HG02840 (cell line): ENCODE results near the gene RFESD.

Source experiments
- ATAC-seq: cut with Tn5 transposase; IDR thresholded peaks from one replicate; pipeline ENCODE4 v1.9.1; 2021; ENCODE audit warnings: mild to moderate bottlenecking, moderate library complexity, moderate number of reproducible peaks; ENCODE audit not compliant: unreplicated experiment, low FRiP score

RFESD gene

DNA sequence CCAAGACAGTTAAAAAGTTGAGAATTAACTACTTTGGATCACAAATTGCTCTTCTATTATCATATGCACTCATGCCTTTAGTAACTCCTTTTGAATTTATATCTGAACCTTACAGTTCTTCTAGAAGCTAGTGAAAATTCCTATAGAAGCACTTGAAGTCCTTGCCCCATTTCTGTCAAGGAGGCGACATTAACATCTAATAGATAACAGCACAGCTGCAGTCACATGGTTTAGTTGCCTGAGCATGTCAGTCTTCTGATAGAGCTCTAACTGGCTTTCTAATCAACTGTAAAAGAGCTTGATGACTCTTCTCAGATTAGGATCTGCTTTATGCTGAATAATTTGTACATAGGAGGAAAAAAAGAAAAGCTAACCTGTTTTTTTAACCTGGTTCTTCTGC, 9.0 kb downstream of the RFESD start:
- no peak for ATAC-seq

DNA sequence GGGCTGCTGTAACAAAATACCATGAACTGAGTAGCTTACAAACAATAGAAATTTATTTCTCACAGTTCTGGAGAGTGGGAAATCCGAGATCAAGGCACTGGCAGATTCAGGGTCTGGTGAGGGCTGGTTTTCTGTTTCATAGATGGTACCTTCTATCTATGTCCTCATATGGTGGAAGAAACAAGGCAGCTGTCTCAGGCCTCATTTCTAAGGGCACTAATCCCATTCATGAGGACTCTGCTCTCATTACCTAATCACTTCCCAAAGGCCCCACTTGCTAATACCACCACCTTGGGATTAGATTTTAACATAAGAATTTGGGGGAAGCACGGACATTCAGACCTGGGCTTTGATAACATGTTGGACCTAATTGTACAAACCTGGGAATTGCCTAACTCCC, 13.5 kb downstream of the RFESD start:
- ATAC-seq = no peak

DNA sequence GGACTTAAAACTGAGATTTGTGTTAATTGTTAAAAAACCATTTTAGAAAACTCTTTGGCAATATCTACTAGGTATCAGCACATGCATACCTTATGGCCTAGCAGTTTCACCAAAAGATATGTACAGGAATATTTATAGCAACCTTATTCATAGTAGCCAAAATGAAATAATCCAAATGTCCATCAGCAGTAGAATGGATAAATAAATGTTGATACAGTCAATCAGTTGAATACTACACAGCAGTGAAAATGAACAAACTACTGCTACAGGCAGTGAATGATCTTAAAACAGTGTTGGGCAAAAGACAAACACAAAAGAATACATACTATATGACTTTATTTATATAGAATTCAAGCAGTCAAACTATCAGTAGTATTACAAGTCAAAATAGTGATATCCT, 16.4 kb downstream of the RFESD start:
- no peak for ATAC-seq

DNA sequence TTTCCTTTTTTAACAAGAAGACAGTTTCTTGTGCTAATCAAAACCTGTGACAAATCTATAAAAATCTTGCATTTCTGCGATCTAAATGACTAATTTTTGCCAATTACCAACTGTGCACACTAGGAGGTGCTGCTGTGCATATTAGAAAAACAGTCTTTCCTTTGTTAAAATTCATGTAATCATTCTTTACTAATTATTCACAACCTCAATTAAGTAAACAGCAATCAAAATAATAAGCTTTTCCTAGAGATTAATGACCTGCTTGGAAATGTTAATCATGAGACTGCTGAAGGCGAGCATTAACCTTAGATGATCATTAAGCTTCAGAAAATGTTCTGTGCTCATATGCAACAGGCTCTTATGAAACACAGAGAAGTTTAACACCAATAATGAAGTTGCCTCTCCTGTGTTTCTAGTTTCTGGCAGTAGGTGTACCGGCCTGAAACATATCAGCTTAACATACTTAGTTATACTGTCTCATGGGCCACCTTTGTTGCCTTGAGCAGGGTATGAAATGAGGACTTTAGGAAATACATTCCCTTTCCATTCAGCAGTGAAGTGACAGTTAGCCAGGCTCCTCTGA, 17.7 kb downstream of the RFESD start:
- ATAC-seq = no peak

DNA sequence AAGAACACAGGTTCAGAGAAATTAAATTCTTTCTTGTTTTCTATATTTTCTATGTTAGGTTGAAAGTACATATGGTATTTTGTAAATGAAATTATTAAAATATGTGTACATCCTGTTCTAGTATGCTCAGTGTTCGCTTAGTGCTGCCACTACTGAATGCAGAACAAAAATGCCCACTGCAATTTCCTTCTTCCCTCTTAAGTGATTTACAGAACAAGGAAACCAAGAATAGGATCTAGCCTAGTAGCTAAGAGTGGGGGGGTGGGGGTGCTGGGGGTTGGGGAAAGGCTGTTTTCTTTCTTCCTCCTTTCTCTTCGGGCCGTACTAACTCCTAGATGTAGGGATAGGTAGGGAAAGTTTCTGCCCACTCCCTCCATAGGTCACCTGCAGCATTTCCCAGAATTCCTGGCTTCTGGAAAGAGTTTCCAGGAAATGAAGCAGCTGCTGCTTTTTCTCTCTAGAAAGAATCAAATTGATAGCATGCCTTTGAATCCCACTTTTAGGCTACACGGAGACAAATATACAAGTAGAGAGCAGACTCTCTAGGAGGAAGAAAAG, 20.6 kb downstream of the RFESD start:
- no peak for ATAC-seq

DNA sequence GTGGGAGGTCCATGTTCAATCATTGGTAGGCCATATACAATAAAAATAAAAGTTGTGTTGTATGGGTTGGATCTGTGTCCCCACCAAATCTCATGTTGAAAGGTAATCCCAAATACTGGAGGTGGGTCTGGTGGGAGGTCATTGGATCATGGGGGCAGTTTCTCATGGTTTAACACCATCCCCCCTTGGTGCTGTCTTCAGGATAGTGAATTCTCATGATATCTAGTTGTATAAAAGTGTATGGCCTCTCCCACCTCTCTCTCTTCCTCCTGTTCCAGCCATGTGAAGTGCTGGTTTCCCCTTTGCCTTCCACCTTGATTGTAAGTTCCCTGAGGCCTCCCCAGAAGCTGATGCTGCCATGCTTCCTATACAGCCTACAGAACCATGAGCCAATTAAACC, 21.1 kb downstream of the RFESD start:
- no peak for ATAC-seq

DNA sequence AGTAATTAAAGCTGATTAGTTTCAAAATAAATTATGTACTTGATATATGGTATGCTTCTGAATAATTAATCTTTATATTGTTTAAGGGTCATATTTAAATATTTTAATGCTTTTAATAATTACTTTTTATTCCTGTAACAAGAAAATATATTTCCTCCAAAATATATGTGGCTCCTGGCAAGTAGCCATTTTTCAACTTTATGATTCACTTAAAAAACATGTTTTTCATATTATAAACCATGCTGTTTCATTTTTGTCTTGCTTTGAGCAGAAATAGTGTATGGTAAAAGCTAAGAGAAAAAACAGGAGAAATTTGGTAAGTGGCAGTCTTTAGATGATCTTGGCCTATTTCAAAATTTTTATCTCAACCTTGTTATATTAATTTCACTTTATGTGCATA, 21.6 kb downstream of the RFESD start:
- ATAC-seq = no peak

DNA sequence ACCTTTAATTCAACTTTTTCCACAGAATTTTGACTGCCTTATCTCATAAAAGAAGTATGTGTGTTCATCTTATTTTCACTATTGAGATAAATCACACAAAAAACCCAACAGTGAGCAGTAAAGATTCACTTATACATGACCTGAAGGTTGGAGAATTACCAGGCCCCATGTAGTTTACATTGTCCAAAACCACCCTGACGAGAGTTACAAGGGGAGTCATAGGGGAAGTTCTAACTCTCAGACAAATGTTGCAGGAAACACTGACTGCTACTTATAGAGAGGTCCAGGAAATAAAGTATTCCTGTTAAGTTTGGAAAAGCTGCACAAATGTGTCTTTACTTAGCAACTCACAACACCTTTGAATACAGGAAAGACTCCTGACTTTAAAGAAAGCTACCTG, 22.2 kb downstream of the RFESD start:
- ATAC-seq = no peak

DNA sequence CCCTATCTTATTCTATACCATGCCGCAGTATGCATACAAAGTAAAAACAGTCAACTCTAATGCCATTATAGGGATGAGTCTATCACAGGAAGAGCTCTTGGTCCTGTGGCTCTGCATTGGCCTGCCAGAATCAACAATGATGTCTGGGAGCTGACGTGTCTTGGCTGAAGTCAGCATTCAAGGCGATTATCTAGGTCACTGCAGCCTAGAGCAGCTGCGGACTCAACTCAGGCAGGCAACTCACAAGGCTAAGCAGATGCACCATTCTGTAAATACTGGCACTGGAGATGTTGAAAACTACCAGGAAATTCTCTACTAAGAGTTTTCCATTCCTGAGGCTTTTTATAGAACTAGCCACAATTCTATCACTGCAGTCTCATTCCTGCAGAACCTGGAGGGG, 23.0 kb downstream of the RFESD start:
- ATAC-seq = no peak

DNA sequence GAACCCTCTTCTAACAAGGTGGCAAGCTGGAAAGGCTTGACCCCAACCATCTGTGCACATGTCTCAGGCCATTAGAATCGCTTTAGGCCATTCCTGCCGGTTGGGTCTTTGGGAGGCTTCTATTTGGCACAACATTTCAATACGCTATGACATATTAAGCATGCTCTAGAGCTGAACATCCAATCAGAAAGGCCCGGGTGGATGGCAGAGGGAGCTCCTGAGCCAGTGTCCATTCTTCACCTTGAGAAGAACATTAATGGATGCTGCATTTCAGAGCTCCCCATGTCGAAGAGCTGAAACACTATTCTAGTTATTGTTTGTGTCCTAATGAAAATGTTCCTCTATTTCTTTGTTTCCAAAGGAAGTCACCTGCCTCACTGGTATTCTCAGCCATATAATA, 23.4 kb downstream of the RFESD start:
- no peak for ATAC-seq

DNA sequence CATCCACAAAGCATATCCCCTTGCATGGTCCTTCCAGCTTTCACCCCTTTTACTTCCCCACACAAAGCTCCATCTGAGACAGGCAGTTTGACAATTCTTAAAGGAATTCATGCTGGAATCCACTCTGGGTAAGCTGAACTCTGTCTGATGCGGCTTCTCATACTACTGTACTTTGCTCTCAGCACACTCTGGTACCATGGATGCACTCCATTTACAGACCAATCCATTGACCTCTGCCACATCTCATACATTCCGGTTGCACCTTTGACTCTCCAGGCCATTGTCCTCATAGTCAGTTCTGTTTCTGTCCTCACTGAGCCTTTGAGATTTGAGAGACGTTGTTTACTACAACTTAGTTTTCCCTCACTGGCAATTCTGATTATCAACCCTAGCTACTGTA, 24.0 kb downstream of the RFESD start:
- no peak for ATAC-seq

DNA sequence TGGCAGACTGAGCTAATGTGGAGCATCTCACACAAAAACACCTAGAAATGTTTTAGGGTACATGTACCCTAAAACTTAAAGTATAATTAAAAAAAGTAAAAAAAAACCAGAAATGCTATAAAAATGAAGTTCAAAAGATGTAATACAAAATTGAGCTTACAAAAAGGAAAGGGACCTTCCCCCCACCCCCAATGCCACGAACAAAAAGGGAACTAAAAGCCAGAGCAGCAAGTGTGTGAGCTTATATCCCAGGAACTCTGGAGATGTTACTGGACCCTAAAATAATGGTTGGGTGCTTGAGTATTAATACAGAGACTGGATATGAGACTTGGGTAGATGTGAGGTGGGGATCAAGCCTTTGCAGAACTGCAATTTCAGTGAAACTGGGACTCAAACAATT, 25.2 kb downstream of the RFESD start:
- no peak for ATAC-seq

DNA sequence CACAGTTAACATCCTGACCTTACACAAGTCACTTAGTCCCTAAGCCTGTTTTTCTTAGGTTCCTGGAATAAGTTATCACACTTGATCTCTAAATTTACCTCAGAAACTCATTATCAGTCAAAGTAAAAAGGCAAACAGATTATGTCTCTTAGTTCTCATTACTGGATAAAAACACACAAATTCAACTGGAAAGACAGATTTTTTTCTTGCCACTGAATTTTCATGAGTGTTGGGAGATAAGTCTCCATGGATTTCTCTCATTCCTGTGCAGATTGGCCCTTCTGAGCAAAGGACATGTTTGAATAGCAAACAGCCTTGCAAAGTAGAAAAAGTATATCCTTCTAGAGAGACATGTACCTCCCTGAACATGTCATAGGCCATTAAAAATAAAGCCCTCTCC, 26.1 kb downstream of the RFESD start:
- no peak for ATAC-seq

DNA sequence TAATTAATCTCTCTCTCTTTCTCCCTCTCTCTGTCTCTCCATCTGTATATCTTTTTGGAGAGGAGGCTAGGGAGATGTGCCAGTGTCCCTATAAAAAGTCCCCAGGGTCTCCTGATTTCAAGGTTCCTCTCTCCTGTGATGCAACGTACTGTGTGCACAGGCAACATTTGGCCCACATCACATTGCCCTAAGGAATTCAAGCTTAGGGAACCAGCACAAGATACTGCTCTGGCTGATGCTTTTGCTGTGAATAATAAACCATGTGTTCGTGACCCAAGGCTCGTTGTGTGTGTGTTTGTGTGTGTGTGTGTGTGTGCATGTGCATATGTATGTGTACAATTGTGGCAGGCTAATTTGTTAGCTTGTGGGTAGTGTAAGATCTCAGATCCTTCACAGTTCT, 26.5 kb downstream of the RFESD start:
- ATAC-seq = no peak

DNA sequence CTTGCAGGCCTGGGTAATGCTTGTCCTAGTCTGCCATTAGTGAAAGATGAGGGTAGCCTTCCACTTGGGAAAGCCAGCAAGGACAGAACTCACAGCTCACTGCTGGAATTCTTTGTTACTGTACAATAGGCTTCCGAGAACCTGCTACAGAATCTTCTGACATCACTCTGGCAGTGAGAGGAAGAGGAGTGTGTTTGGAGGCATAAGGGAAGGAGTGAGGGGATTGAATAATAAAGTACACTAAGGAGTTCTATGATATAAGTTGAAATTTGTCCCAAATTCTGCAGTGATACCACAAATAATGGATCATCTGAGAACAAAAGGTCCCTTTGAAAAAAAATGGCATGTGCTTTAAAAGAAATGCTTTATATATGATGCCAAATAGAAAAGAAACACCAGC, 36.3 kb downstream of the RFESD start, which contains the start of gene SPATA9:
Gene SPATA9, minus strand, starts transcription at position 101 of the 400 bp plus-strand sequence. CDS start 137 bp downstream, outside the sequence.
- no peak for ATAC-seq

DNA sequence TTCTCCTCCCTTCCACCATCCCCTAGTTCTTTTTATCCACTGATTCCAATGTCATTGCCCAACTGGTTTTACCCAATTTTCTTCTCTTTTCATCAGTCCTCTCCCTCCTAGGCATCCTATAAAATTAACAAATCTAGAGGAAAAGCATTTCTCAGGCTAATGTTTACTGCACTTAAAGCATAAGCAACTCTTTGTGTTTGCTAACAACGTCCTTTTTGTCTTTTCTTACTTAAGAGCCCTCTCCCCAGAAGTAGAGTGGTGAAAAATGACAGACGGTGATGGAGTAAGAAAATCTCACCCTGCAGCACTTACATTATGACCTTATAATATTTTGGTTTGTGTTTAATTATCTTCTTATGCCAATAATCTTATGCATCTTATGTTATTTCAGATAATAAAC, 37.8 kb downstream of the RFESD start:
- no peak for ATAC-seq

DNA sequence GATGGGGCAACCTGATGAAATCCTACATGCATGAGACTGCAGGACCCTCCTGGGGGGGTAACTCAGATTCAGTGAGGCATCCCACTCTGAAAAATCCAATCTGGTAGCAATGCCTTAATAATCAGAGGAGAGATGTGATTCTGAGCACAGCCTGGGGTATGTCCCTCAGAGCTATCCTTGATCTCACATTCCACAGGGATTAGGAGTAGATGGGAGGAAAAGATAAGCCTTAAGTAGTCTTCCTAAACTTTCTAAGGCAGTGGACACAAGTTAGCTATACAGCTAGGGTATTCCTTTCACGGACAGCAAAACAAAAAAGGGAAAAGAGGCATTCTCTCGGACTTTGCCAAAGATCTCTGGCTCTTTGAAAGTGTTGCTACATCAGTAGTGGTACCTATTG, 40.1 kb downstream of the RFESD start:
- ATAC-seq = no peak

DNA sequence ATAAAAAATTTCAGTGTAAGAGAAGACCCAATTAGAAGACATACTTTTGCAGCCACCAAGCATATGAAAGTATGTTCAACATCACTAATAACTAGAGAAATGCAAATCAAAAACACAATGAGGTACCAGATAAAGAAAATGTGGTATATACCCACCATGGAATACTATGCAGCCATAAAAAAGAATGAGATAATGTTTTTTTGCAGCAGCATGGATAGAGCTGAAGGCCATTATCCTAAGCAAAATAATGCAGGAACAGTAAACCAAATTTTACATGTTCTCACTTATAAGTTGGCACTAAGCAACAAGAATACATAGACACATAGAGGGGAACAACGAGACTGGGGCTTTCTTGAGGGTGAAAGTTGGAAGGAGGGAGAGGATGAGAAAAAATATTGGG, 43.1 kb downstream of the RFESD start:
- no peak for ATAC-seq

DNA sequence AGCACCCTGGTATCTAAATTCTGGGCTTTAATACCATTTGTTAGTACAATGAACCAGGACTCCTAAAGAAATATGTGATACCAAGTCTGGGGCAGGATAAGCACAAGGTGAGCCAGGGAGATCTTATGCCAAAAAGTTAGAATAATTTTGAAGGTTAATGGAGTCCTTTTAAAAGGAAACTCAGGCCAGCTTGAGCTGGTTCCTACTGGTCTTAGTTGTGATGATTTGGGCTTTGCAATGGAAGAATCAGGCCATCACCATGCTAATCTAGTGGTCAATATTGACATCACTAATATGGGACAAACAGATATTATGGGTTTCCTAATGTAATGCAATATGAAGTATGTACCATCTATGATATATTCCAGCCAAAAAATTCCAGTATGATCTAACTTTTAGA, 43.8 kb downstream of the RFESD start:
- no peak for ATAC-seq

DNA sequence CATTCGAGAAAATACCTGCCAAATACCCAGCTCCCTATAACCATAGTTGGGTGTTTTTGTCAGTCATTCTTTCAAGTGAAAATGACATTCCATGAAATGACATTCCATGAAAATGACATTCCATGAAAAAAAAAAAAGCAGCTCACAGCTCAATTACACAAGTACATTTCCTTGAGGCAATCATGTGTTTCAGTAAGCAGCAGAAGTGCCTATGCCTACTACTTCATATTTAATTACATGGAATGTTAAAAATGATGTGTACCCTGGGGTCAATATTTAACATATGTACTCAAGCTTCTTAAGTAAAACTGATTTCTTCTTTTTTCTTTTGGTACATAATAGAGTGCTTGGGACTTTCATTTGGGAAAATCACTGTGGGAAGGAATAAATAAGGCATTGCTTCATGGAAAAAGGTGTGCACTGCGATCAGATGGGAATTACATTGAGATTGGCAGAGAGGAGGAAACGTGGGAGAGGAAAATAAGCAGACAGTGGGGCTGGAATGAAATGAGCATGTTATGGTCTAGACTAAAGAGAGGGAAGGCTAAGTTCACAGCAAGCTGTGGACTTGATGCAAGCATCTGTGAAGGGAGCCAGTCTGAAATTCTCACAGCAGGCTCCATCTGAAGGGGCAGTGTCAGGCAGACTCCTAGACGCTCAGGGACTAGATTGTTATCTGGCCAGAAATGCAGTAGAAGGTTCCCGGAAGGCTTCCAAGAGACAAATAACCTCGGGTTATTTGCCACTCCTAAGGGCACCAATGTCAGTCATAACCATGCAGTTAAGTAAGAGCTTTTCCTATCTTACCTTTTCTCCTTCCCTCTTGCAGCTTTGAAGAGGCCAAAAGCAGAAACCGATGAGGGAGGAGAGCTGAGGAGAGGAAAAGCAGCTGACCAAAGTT, 51.5 kb downstream of the RFESD start:
- no peak for ATAC-seq

DNA sequence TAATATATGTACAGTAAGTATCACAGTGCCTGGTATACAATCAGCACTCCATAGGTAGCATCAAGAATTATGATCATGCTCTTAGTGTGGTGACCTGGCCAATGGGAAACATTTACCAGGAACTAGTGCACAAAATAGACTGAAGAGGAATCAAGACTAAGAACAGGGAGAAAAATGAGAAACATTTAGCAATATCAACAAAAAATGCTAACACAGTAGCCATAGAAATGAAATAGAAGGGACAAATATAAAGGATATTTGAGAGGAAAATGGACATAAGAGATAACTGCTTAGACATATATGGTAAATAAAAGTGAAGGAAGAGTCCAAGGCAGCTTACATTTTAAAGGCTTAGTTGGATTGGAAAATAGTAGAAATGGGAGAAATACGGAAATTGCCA, 52.8 kb downstream of the RFESD start:
- no peak for ATAC-seq

DNA sequence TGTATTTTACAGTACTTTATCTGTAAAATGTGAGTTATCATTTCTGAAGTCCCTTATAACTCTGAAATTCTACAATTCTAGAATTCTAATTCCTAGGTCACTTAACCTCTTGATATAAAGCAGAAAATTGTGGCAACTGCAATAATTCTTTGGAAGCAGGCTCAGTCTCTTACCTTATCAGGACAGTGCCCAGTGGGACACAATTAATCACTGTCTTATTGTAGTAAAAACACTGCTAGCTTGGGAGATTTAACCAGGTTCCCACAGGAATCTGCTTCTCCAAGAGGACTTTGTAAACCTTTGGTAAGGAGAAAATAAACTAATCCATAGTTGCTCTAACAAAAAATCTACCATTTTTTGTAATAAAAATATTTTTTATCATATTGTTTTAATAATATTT, 54.5 kb downstream of the RFESD start:
- ATAC-seq = no peak
